Left lung (tissue), 14 donors: ENCODE data around the gene CEMP1. TPM values are rescaled to one million over a fixed set of nuclear protein-coding genes. Genes with fewer than 3 reads are reported as not detected.
A peak's percentile ranks its signal among the peaks of the same experiment; 100 is the strongest.
"Not testable (repeated sequence)": the region's sequence is repeated elsewhere in the genome, so short reads cannot be mapped to it uniquely, and the experiment has no call there.

ENCODE experiments used
- ATAC-seq: fragments of 200-7000 bp; cut with Tn5 transposase; one replicate; pipeline ENCODE4 v1.9.1; 2020; ENCODE audit warnings: moderate library complexity
- DNase-seq, 4 donors: peaks; one replicate each; pipeline ENCODE4 v3.0.0-alpha.2; 2013 to 2020
- H3K27ac ChIP-seq, 2 donors: fragments of 200-600 bp; sonication (generic) in 1 of 2; one replicate each; pipeline versions ENCODE4 v1.5.0 to v1.8.0; 2020 to 2021
- H3K27me3 ChIP-seq, 2 donors: fragments of 200-600 bp; sonication (generic) in 1 of 2; one replicate each; pipeline versions ENCODE4 v1.5.0 to v1.8.0; 2020 to 2021
- H3K36me3 ChIP-seq, 2 donors: fragments of 200-600 bp; sonication (generic) in 1 of 2; one replicate each; pipeline versions ENCODE4 v1.5.0 to v1.8.0; 2020 to 2021
- H3K4me1 ChIP-seq, 2 donors: fragments of 200-600 bp; one replicate each; pipeline ENCODE4 v1.8.0; 2021
- H3K4me3 ChIP-seq, 2 donors: fragments of 200-600 bp; sonication (generic) in 1 of 2; one replicate each; pipeline versions ENCODE4 v1.5.0 to v1.8.0; 2020 to 2021; ENCODE audit warnings: mild to moderate bottlenecking in 1 of 2
- H3K9me3 ChIP-seq, 2 donors: fragments of 200-600 bp; sonication (generic) in 1 of 2; one replicate each; pipeline versions ENCODE4 v1.5.0 to v1.8.0; 2020 to 2021
- intact Hi-C, 2 donors: fragments of 100-400 bp; cut with DNase I; formaldehyde crosslinking; loops; one replicate each; pipeline versions ENCODE4 v1.11.2 to v1.14.2; 2022
- long read RNA-seq, 12 donors: library from polyadenylated mRNA in 2 of 12; unstranded in 2 of 12; transcript quantifications; one replicate each; pipeline ENCODE4 v2.0.0 and lab custom pipeline, GENCODE V29; 2019 to 2026
- polyA plus RNA-seq, 6 donors: library from polyadenylated mRNA; unstranded; fragments of 120-200 nt; gene quantifications; one replicate each; pipeline ENCODE4 v1.2.1, GENCODE V29; 2013; ENCODE audit not compliant: insufficient read length in 6 of 6
- total RNA-seq, 2 donors: library from RNA; stranded (reverse); fragmentation: NEBNext Ultra II Directional; extraction: Animal tissue kit (Norgen Biotek cat#: 25700); gene quantifications; one replicate each; pipeline ENCODE4 v1.2.1, GENCODE V29; 2021
- TF ChIP-seq, protein P1 (sequence below), 2 donors: fragments of 200-600 bp; sonication (generic) in 1 of 2; IDR thresholded peaks; one replicate each; pipeline versions ENCODE4 v1.5.0 to v1.8.0; 2021; ENCODE audit warnings: antibody characterized with exemption in 2 of 2
- donor health status: DM: no; HTN: yes; CAD: no.
- donor health status: DM: no; HTN: no; CAD: no.

CEMP1 gene
- 1 to 10 TPM in 1 of 2 donors, under 1 TPM in 1; 0.45 to 1.1 TPM for total RNA-seq
- polyA plus RNA-seq = 1 to 10 TPM; 1.4 to 3.8 (median 2.3) TPM
- long read RNA-seq, donor 1, transcript CEMP1-202 (1 exons, 1,374 nt) = major isoform, 23 of 23 reads
- long read RNA-seq, donor 1, partial matches to known transcripts = 0 of 23 reads
- long read RNA-seq, donor 1, other reads (novel, unspliced or antisense) = 0 of 23 reads
- long read RNA-seq, donor 2, transcript CEMP1-202 (1 exons, 1,374 nt) = major isoform, 29 of 29 reads
- long read RNA-seq, donor 2, partial matches to known transcripts = 0 of 29 reads
- long read RNA-seq, donor 2, other reads (novel, unspliced or antisense) = 0 of 29 reads
- long read RNA-seq, donor 3, transcript CEMP1-202 (1 exons, 1,374 nt) = major isoform, 11 of 11 reads
- long read RNA-seq, donor 3, partial matches to known transcripts = 0 of 11 reads
- long read RNA-seq, donor 3, other reads (novel, unspliced or antisense) = 0 of 11 reads
- long read RNA-seq, donor 4 = 0 reads
- long read RNA-seq, donor 5, transcript CEMP1-202 (1 exons, 1,374 nt) = major isoform, 25 of 25 reads
- long read RNA-seq, donor 5, partial matches to known transcripts = 0 of 25 reads
- long read RNA-seq, donor 5, other reads (novel, unspliced or antisense) = 0 of 25 reads
- long read RNA-seq, donor 6, transcript CEMP1-202 (1 exons, 1,374 nt) = major isoform, 13 of 13 reads
- long read RNA-seq, donor 6, partial matches to known transcripts = 0 of 13 reads
- long read RNA-seq, donor 6, other reads (novel, unspliced or antisense) = 0 of 13 reads
- long read RNA-seq, donor 7, transcript CEMP1-202 (1 exons, 1,374 nt) = major isoform, 9 of 9 reads
- long read RNA-seq, donor 7, partial matches to known transcripts = 0 of 9 reads
- long read RNA-seq, donor 7, other reads (novel, unspliced or antisense) = 0 of 9 reads
- long read RNA-seq, donor 8, transcript CEMP1-202 (1 exons, 1,374 nt) = major isoform, 14 of 14 reads
- long read RNA-seq, donor 8, partial matches to known transcripts = 0 of 14 reads
- long read RNA-seq, donor 8, other reads (novel, unspliced or antisense) = 0 of 14 reads
- long read RNA-seq, donor 9 = 0 reads
- long read RNA-seq, donor 10 = 0 reads
- long read RNA-seq, donor 11 = 0 reads
- long read RNA-seq, donor 12, transcript CEMP1-202 (1 exons, 1,374 nt) = major isoform, 14 of 14 reads
- long read RNA-seq, donor 12, partial matches to known transcripts = 0 of 14 reads
- long read RNA-seq, donor 12, other reads (novel, unspliced or antisense) = 0 of 14 reads

DNA sequence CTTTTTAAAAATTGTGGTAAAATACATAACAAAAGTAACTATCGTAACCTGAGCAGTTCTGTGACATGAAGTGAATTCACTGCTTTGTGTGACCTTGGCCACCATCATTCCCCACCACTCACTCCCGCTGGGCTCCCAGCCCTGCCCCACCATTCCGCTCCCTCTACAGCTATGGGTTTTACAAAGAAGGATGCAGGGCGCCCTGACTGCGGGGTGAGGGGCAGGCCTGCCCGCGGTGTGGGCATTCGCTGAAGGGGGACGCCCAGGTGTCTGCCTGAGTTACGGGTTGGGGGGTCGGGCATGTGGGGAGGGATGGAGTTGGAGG, at the start of gene CEMP1:
CEMP1 (minus strand) TSS at position 38 of the 325 bp plus-strand sequence. CDS start 335 bp downstream, outside the sequence.
- Histone ChIP-seq H3K27me3 (no peaks in the 10 kb centered on the region), H3K4me1 (peaks cover 2 to 50% of the 10 kb centered on the region in 2 donors), H3K36me3 (peaks cover 0 to 46% of the 10 kb centered on the region in 2 donors), H3K4me3 (peak within 1 kb of the TSS; percentile 48 to 56), H3K27ac (peak within 1 kb of the TSS; percentile 93 to 98), H3K9me3 (no peaks in the 10 kb centered on the region)
- DNase-seq (no peak), ATAC-seq (peak; percentile 2)
- TF ChIP-seq, protein P1, sequence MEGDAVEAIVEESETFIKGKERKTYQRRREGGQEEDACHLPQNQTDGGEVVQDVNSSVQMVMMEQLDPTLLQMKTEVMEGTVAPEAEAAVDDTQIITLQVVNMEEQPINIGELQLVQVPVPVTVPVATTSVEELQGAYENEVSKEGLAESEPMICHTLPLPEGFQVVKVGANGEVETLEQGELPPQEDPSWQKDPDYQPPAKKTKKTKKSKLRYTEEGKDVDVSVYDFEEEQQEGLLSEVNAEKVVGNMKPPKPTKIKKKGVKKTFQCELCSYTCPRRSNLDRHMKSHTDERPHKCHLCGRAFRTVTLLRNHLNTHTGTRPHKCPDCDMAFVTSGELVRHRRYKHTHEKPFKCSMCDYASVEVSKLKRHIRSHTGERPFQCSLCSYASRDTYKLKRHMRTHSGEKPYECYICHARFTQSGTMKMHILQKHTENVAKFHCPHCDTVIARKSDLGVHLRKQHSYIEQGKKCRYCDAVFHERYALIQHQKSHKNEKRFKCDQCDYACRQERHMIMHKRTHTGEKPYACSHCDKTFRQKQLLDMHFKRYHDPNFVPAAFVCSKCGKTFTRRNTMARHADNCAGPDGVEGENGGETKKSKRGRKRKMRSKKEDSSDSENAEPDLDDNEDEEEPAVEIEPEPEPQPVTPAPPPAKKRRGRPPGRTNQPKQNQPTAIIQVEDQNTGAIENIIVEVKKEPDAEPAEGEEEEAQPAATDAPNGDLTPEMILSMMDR (IDR thresholded peaks at IDR 0.05) = no peak
- intact Hi-C loops = no loop called here

DNA sequence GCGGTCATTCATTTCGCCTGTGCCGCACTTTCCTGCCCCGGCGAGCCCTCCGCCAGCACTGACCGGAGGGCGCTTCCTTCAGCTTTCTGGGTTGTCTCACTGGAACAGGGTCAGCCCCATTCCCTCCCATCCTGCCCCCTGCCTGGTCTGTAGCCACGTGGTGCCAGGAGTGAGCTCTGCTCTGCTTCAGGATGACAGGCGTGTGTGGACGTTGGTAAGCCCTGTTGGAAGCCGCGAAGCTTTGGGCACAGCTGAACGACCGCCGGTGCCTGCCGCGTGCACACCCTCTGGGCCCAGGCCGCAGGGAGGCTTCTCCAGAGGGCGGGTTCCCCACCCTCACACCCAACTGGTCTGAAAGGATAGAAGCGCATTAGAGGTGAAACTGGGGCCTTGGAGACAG, 49.6 kb upstream of the CEMP1 start:
- peaks cover 0 to 13% of the 10 kb centered on the region in 2 donors for H3K36me3 ChIP-seq
- H3K27me3 ChIP-seq, H3K4me1 ChIP-seq, ATAC-seq, H3K27ac ChIP-seq, H3K4me3 ChIP-seq, DNase-seq, intact Hi-C loops, H3K9me3 ChIP-seq: not testable (repeated sequence)

GRCh38 chr16:2580143-2580542, 48.9 kb upstream of the CEMP1 start:
- H3K4me1 ChIP-seq, H3K4me3 ChIP-seq, H3K27ac ChIP-seq, intact Hi-C loops, H3K36me3 ChIP-seq, H3K9me3 ChIP-seq, H3K27me3 ChIP-seq: not testable (repeated sequence)
- DNase-seq (peak in 1 of 4 donors; percentile 3), ATAC-seq (peak; percentile 23)

DNA sequence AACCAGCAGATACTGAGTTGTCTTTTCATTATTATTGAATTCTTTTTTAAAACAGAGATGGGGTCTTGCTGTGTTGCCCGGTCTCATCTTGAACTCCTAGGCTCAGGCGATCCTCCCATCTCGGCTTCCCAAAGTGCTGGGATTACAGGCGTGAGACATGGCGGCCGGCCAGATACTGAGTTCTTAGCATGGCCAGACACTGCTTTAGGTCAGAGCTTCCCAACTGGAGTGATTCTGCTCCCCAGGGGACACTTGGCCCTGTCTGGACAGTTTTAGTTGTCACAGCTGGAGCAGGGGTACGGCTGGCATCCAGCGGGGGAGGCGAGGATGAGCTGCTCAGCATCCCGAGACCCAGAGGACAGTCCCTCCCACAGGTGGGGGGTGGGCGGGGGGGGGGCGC, 47.7 kb upstream of the CEMP1 start:
- H3K27ac ChIP-seq, DNase-seq, H3K4me3 ChIP-seq, ATAC-seq, H3K9me3 ChIP-seq, H3K4me1 ChIP-seq, H3K27me3 ChIP-seq, H3K36me3 ChIP-seq, intact Hi-C loops: not testable (repeated sequence)

GRCh38 chr16:2577044-2577443, 45.8 kb upstream of the CEMP1 start:
- H3K4me3 ChIP-seq, H3K27ac ChIP-seq, DNase-seq, H3K4me1 ChIP-seq, H3K27me3 ChIP-seq, H3K36me3 ChIP-seq, ATAC-seq, H3K9me3 ChIP-seq, intact Hi-C loops: not testable (repeated sequence)

DNA sequence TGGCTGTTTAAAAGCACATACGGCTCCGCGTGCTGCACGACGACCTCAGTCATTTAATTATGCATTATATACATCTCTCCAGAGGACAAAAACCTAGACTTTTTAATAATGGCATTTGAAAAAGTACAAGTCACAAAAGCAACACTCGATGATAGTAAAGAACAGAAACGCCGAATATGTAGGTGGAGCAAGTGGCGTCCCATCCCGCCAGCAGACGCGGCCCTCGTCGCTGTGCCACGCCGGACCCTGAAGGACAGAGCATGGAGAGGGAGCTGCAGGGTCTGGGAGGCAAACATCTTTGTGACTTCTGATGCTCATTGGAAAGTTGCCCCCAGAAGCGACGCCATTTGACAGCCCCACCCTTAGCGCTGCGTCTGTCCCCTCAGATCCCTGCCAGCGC, 44.6 kb upstream of the CEMP1 start:
- H3K36me3 ChIP-seq, H3K27ac ChIP-seq, ATAC-seq, H3K9me3 ChIP-seq, H3K4me1 ChIP-seq, DNase-seq, H3K27me3 ChIP-seq, H3K4me3 ChIP-seq, intact Hi-C loops: not testable (repeated sequence)

DNA sequence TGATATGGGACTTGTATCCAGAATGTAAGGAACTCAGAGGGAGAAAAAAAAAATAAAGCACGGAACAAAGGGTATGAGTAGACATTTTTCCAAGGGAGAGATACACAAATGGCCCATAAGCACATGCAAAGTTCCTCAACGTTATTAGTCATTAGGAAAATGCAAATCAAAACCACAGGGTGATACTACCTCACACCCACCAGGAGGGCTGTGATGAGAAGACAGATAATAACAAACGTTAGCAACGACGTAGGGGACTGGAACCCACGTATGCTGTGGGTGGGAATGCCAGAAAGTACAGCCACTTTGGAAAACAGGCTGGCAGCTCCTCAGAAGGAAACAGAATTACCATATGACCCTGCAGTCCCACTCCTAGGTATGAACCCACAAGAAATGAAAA, 41.5 kb upstream of the CEMP1 start:
- H3K27ac ChIP-seq, H3K4me3 ChIP-seq, DNase-seq, H3K36me3 ChIP-seq, H3K9me3 ChIP-seq, intact Hi-C loops, ATAC-seq, H3K27me3 ChIP-seq, H3K4me1 ChIP-seq: not testable (repeated sequence)

DNA sequence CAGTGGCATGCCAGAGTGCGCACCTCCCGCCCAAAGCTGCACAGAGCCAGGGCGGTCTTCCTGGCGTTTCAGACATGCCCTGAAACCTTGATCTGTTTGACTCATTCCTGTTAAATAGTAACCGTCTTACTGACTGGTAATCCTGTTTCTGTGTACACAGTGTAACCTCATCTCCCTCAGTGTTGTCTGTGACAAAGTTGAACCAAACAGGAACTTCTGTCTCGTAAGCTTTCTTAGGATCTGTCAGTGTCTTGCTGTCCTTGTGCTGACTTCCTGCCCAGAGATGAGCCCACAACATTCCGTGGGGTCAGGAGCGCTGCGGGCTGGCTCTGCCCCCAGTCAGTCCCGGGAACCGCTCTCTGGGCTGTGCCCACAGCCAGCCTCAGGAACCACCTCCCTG, 37.4 kb upstream of the CEMP1 start:
- H3K27ac ChIP-seq, H3K36me3 ChIP-seq, H3K4me3 ChIP-seq, H3K27me3 ChIP-seq, H3K4me1 ChIP-seq, H3K9me3 ChIP-seq, DNase-seq, intact Hi-C loops: not testable (repeated sequence)
- ATAC-seq = peak; percentile 47

GRCh38 chr16:2567506-2567905, 36.3 kb upstream of the CEMP1 start:
- H3K4me1 ChIP-seq, DNase-seq, intact Hi-C loops, H3K4me3 ChIP-seq, H3K9me3 ChIP-seq, H3K27me3 ChIP-seq, H3K36me3 ChIP-seq, ATAC-seq, H3K27ac ChIP-seq: not testable (repeated sequence)
